Measurements from ENCODE around the gene KCNF1.

KCNF1 gene

DNA sequence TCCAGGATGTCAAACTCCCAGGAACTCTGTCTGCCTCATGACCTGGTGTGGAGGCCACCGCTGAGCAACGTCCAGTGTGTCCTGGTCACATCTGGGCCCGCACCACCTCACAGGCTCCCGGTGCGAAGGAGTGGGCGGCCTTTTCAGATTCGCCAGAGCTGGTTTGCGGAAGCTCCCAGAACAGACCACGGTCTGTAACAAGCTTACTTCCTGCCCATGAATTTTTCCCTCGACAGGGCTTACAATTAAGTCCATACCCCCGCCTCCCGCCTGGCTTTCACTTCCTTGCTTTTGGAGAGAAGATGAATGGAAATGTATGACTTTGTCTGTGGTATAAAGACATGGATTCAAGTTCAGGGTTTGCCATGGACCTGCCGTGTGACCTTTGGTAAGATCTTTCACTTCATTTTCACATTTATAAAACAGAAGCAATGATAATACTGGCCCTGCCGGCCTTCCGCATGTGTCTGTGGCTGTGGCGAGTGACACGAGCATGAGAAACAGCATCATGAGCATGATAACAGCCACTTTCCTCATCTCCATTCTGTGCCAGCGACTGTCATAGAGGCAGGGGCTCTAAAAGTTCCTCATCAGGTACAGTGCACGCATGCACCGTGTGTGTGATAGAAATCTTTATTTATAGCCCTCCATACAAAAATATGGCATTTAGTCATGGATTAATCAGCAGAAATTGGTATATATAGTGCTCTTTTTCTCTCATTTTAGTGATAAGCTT is 31.0 kb upstream of the KCNF1 start:
- Histone ChIP-seq H3K4ac (ENCODE audit: low read length) (no peak overlapping the region), H3K79me1 (ENCODE audit: low read depth, low read length) (no peaks in the 10 kb centered on the region), H3K4me3 (ENCODE audit: low read length in 2 of 2) (no peak overlapping the region), H2BK120ac (ENCODE audit: low read depth, low read length) (no peak overlapping the region), H2BK15ac (ENCODE audit: low read length) (peak overlapping the region; percentile 19), H3K14ac (ENCODE audit: low read length) (no peak overlapping the region), H3K9ac (ENCODE audit: low read depth, low read length, poor library complexity) (no peak overlapping the region), H2BK5ac (ENCODE audit: low read length) (peak overlapping the region; percentile 47), H3K4me2 (ENCODE audit: insufficient read depth, low read length, poor library complexity, severe bottlenecking) (no peak overlapping the region), H3K18ac (ENCODE audit: low read length) (peak overlapping the region; percentile 72), H4K91ac (ENCODE audit: low read depth, low read length, poor library complexity) (no peak overlapping the region), H3K9me3 (replicated peaks in 1 of 2; ENCODE audit: control insufficient read depth in 2 of 2, insufficient read depth in 1 of 2, low read depth in 1 of 2, low read length in 2 of 2) (peaks cover 0 to 2% of the 10 kb centered on the region in 2 donors), H3K4me1 (ENCODE audit: control insufficient read depth in 2 of 2, insufficient read depth in 1 of 2, low read depth in 1 of 2, low read length in 2 of 2) (peaks cover 19 to 20% of the 10 kb centered on the region in 2 donors), H3K23ac (ENCODE audit: low read depth, low read length, poor library complexity) (no peak overlapping the region), H2AK5ac (ENCODE audit: low read depth, low read length) (peak overlapping the region; percentile 57), H4K8ac (ENCODE audit: low read depth, low read length) (no peak overlapping the region), H2BK12ac (ENCODE audit: low read length) (no peak overlapping the region), H2AFZ (ENCODE audit: low read length) (no peak overlapping the region), H3K27ac (replicated peaks; ENCODE audit: low read length) (no peak overlapping the region), H3K36me3 (replicated peaks in 1 of 2; ENCODE audit: control insufficient read depth in 2 of 2, insufficient read depth in 2 of 2, low read length in 2 of 2) (no peaks in the 10 kb centered on the region), H3K27me3 (ENCODE audit: control insufficient read depth in 3 of 3, insufficient read depth in 3 of 3, low read depth in 1 of 3, low read length in 3 of 3) (no peaks in the 10 kb centered on the region)
- DNase-seq (ENCODE audit: low spot score), result no peak
- no CpG with 5 or more reads among the region's 20 CpGs for WGBS, 2 donors (ENCODE audit: extremely low coverage in 2 of 2, insufficient read length in 2 of 2, insufficient replicate concordance in 1 of 2)

DNA sequence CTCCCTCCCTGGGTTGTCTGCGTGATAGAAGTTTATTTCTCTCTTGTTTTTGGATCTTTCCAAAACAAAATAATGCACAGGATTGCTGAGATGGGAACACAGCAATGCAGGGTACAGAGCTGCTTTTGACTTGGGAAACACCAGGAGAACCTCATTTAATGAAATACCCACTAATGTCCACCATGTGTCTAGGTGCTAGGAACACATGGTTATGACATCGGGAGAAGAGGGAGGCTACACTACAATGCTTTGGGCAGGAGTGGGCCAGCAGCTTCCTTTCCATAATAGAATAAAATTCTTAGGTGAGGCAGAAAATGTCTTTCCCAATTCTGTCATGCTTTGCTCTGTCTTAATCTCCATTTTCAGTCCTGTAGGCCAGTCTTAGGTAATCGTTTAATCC is 29.2 kb upstream of the KCNF1 start:
- Histone ChIP-seq H3K4me2 (ENCODE audit: insufficient read depth, low read length, poor library complexity, severe bottlenecking) (no peak overlapping the region), H3K4me3 (ENCODE audit: low read length in 2 of 2) (no peak overlapping the region), H3K4me1 (ENCODE audit: control insufficient read depth in 2 of 2, insufficient read depth in 1 of 2, low read depth in 1 of 2, low read length in 2 of 2) (peaks cover 20 to 24% of the 10 kb centered on the region in 2 donors), H3K4ac (ENCODE audit: low read length) (no peak overlapping the region), H2BK12ac (ENCODE audit: low read length) (no peak overlapping the region), H2BK15ac (ENCODE audit: low read length) (no peak overlapping the region), H2AFZ (ENCODE audit: low read length) (no peak overlapping the region), H2BK120ac (ENCODE audit: low read depth, low read length) (no peak overlapping the region), H4K91ac (ENCODE audit: low read depth, low read length, poor library complexity) (no peak overlapping the region), H3K14ac (ENCODE audit: low read length) (no peak overlapping the region), H2BK5ac (ENCODE audit: low read length) (no peak overlapping the region), H3K9me3 (replicated peaks in 1 of 2; ENCODE audit: control insufficient read depth in 2 of 2, insufficient read depth in 1 of 2, low read depth in 1 of 2, low read length in 2 of 2) (peaks cover 0 to 2% of the 10 kb centered on the region in 2 donors), H3K9ac (ENCODE audit: low read depth, low read length, poor library complexity) (no peak overlapping the region), H3K18ac (ENCODE audit: low read length) (no peak overlapping the region), H3K27me3 (ENCODE audit: control insufficient read depth in 3 of 3, insufficient read depth in 3 of 3, low read depth in 1 of 3, low read length in 3 of 3) (no peaks in the 10 kb centered on the region), H3K79me1 (ENCODE audit: low read depth, low read length) (no peaks in the 10 kb centered on the region), H2AK5ac (ENCODE audit: low read depth, low read length) (no peak overlapping the region), H4K8ac (ENCODE audit: low read depth, low read length) (no peak overlapping the region), H3K27ac (replicated peaks; ENCODE audit: low read length) (no peak overlapping the region), H3K36me3 (replicated peaks in 1 of 2; ENCODE audit: control insufficient read depth in 2 of 2, insufficient read depth in 2 of 2, low read length in 2 of 2) (no peaks in the 10 kb centered on the region), H3K23ac (ENCODE audit: low read depth, low read length, poor library complexity) (no peak overlapping the region)
- WGBS, 2 donors (ENCODE audit: extremely low coverage in 2 of 2, insufficient read length in 2 of 2, insufficient replicate concordance in 1 of 2), result no CpG with 5 or more reads among the region's 3 CpGs
- no peak for DNase-seq (ENCODE audit: low spot score)

DNA sequence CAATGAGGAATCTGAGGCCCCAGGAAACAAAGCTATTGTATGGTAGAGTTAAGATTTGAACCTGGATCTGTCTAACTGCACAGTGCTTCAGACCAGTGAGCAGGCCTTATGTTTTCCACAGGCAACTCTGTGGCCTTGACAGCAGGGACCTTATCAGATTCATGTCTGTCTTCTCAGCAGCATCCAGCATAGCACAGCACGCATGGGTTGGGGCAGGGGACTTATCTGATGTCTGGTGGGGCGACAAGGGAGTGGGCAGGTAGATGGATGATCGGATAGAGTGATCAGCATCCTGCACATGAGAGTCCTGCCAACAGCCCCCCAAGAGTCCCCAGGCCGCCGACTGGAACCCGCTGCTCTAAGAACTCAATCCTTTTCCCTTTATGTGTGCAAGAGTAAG is 28.7 kb upstream of the KCNF1 start:
- H3K27ac ChIP-seq (replicated peaks; ENCODE audit: low read length), result no peak overlapping the region
- H3K4me2 ChIP-seq (ENCODE audit: insufficient read depth, low read length, poor library complexity, severe bottlenecking), result no peak overlapping the region
- H2BK12ac ChIP-seq (ENCODE audit: low read length), result no peak overlapping the region
- H2AFZ ChIP-seq (ENCODE audit: low read length), result peak overlapping the region; percentile 83
- peaks cover 17 to 24% of the 10 kb centered on the region in 2 donors for H3K4me1 ChIP-seq (ENCODE audit: control insufficient read depth in 2 of 2, insufficient read depth in 1 of 2, low read depth in 1 of 2, low read length in 2 of 2)
- no peak overlapping the region for H2BK5ac ChIP-seq (ENCODE audit: low read length)
- H3K4ac ChIP-seq (ENCODE audit: low read length), result no peak overlapping the region
- no peak overlapping the region for H2BK120ac ChIP-seq (ENCODE audit: low read depth, low read length)
- no CpG with 5 or more reads among the region's 6 CpGs for WGBS, 2 donors (ENCODE audit: extremely low coverage in 2 of 2, insufficient read length in 2 of 2, insufficient replicate concordance in 1 of 2)
- H4K91ac ChIP-seq (ENCODE audit: low read depth, low read length, poor library complexity), result no peak overlapping the region
- H3K36me3 ChIP-seq (replicated peaks in 1 of 2; ENCODE audit: control insufficient read depth in 2 of 2, insufficient read depth in 2 of 2, low read length in 2 of 2), result no peaks in the 10 kb centered on the region
- no peak overlapping the region for H4K8ac ChIP-seq (ENCODE audit: low read depth, low read length)
- no peak overlapping the region for H3K9ac ChIP-seq (ENCODE audit: low read depth, low read length, poor library complexity)
- H2AK5ac ChIP-seq (ENCODE audit: low read depth, low read length), result no peak overlapping the region
- DNase-seq (ENCODE audit: low spot score), result no peak
- H3K18ac ChIP-seq (ENCODE audit: low read length), result no peak overlapping the region
- H3K9me3 ChIP-seq (replicated peaks in 1 of 2; ENCODE audit: control insufficient read depth in 2 of 2, insufficient read depth in 1 of 2, low read depth in 1 of 2, low read length in 2 of 2), result no peaks in the 10 kb centered on the region
- H3K14ac ChIP-seq (ENCODE audit: low read length), result peak overlapping the region; percentile 11
- H2BK15ac ChIP-seq (ENCODE audit: low read length), result no peak overlapping the region
- no peaks in the 10 kb centered on the region for H3K27me3 ChIP-seq (ENCODE audit: control insufficient read depth in 3 of 3, insufficient read depth in 3 of 3, low read depth in 1 of 3, low read length in 3 of 3)
- H3K23ac ChIP-seq (ENCODE audit: low read depth, low read length, poor library complexity), result no peak overlapping the region
- no peaks in the 10 kb centered on the region for H3K79me1 ChIP-seq (ENCODE audit: low read depth, low read length)
- H3K4me3 ChIP-seq (ENCODE audit: low read length in 2 of 2), result no peak overlapping the region

DNA sequence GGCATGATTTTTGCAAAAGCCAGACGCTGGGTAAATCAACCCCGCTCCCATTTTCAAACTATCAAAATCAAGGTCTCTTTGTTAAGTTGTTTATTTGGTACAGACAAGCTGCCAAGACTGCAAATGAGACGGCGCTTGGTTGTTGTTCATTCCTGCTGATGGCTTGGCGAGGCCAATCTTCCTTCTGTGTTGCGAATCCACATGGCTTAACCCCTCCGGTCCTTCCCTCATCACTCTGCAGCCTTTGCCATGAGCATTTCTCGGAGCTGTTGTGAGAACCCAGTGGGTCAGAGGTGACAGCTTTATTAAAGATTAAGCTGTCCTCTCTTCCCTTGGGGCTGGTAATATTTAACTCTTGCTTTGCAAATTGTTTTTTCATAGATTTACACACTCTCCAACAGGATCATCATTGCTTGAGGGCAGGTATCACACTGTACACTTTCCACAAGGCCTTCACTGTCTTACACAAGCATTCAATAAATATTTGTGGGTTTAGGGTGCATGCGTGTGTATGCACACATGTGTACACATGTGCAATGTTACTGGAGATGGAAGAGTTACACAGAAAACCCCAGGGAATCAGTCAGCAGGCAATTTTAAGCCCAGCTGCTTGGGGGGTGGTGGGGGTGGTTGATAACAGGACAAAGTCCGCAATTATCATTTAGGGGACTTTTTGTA is 27.8 kb upstream of the KCNF1 start:
- WGBS, 2 donors (ENCODE audit: extremely low coverage in 2 of 2, insufficient read length in 2 of 2, insufficient replicate concordance in 1 of 2), result no CpG with 5 or more reads among the region's 10 CpGs
- no peak overlapping the region for H4K91ac ChIP-seq (ENCODE audit: low read depth, low read length, poor library complexity)
- no peak overlapping the region for H4K8ac ChIP-seq (ENCODE audit: low read depth, low read length)

More for the DNA sequence above, 27.8 kb upstream of the KCNF1 start:
- H3K27ac ChIP-seq (replicated peaks; ENCODE audit: low read length), result no peak overlapping the region
- no peak overlapping the region for H3K4me2 ChIP-seq (ENCODE audit: insufficient read depth, low read length, poor library complexity, severe bottlenecking)
- H3K36me3 ChIP-seq (replicated peaks in 1 of 2; ENCODE audit: control insufficient read depth in 2 of 2, insufficient read depth in 2 of 2, low read length in 2 of 2), result no peaks in the 10 kb centered on the region
- no peak overlapping the region for H3K4ac ChIP-seq (ENCODE audit: low read length)
- peaks cover 17 to 24% of the 10 kb centered on the region in 2 donors for H3K4me1 ChIP-seq (ENCODE audit: control insufficient read depth in 2 of 2, insufficient read depth in 1 of 2, low read depth in 1 of 2, low read length in 2 of 2)
- no peaks in the 10 kb centered on the region for H3K79me1 ChIP-seq (ENCODE audit: low read depth, low read length)
- H3K23ac ChIP-seq (ENCODE audit: low read depth, low read length, poor library complexity), result no peak overlapping the region
- peak overlapping the region in 1 of 2 donors; percentile 25 for H3K4me3 ChIP-seq (ENCODE audit: low read length in 2 of 2)
- no peaks in the 10 kb centered on the region for H3K27me3 ChIP-seq (ENCODE audit: control insufficient read depth in 3 of 3, insufficient read depth in 3 of 3, low read depth in 1 of 3, low read length in 3 of 3)
- H3K9ac ChIP-seq (ENCODE audit: low read depth, low read length, poor library complexity), result no peak overlapping the region
- no peak overlapping the region for H2BK120ac ChIP-seq (ENCODE audit: low read depth, low read length)
- H2BK12ac ChIP-seq (ENCODE audit: low read length), result no peak overlapping the region
- no peaks in the 10 kb centered on the region for H3K9me3 ChIP-seq (replicated peaks in 1 of 2; ENCODE audit: control insufficient read depth in 2 of 2, insufficient read depth in 1 of 2, low read depth in 1 of 2, low read length in 2 of 2)
- DNase-seq (ENCODE audit: low spot score), result no peak
- H2BK5ac ChIP-seq (ENCODE audit: low read length), result no peak overlapping the region
- H2AK5ac ChIP-seq (ENCODE audit: low read depth, low read length), result no peak overlapping the region
- no peak overlapping the region for H3K14ac ChIP-seq (ENCODE audit: low read length)
- H2BK15ac ChIP-seq (ENCODE audit: low read length), result no peak overlapping the region
- H2AFZ ChIP-seq (ENCODE audit: low read length), result peak overlapping the region; percentile 83
- no peak overlapping the region for H3K18ac ChIP-seq (ENCODE audit: low read length)
